PC-9 (cell line): ENCODE data around the gene SYT7. TPM values are rescaled to one million over a fixed set of nuclear protein-coding genes. Genes with fewer than 3 reads are reported as not detected.

Source experiments
- BruUV-seq: library from RNA; stranded (reverse); fragments of 400-500 nt; replicated peaks from 2 replicates; lab custom pipeline; 2021; lab: Mats Ljungman, UMichigan
- CTCF ChIA-PET: fragments of 300-600 bp; sonication (Branson Sonifier 250); formaldehyde crosslinking; loops from one replicate; lab custom pipeline; 2022; ENCODE audit warnings: antibody characterized with exemption; lab: Charles Lee
- POLR2A ChIA-PET: fragments of 300-600 bp; sonication (Branson Sonifier 250); formaldehyde crosslinking; loops from one replicate; lab custom pipeline; 2022; ENCODE audit warnings: antibody characterized with exemption; ENCODE audit not compliant: unreplicated experiment; lab: Charles Lee
- DNase-seq, 2 experiments: peaks; one replicate each; pipeline versions ENCODE4 v3.0.0 to v3.0.0-alpha.2; 2015 to 2022; ENCODE audit warnings: mixed read lengths in 1 of 2
- H2AFZ ChIP-seq: fragments of 200-600 bp; sonication (generic); 2 replicates; pipeline ENCODE4 v1.8.1; 2017; ENCODE audit warnings: antibody characterized with exemption
- H3F3A ChIP-seq: fragments of 200-600 bp; sonication (generic); 2 replicates; pipeline ENCODE4 v1.8.1; 2017; ENCODE audit warnings: antibody characterized with exemption, mild to moderate bottlenecking, low read depth; ENCODE audit not compliant: insufficient read depth
- H3K27ac ChIP-seq: fragments of 200-600 bp; sonication (generic); 2 replicates; pipeline ENCODE4 v1.6.1; 2016; ENCODE audit warnings: mixed run types
- H3K27me3 ChIP-seq: fragments of 200-600 bp; sonication (generic); 2 replicates; pipeline ENCODE4 v1.6.1; 2016; ENCODE audit warnings: low read depth, mixed run types; ENCODE audit not compliant: insufficient read depth
- H3K36me3 ChIP-seq: fragments of 200-600 bp; sonication (generic); 2 replicates; pipeline ENCODE4 v1.6.1; 2016; ENCODE audit warnings: low read depth, mixed run types
- H3K4me1 ChIP-seq: fragments of 200-600 bp; sonication (generic); replicated peaks from 2 replicates; pipeline ENCODE4 v1.6.1; 2016; ENCODE audit warnings: mixed run types; ENCODE audit not compliant: insufficient read depth
- H3K4me2 ChIP-seq: fragments of 200-600 bp; sonication (generic); 2 replicates; pipeline ENCODE4 v1.6.1; 2017; ENCODE audit warnings: mixed run types
- H3K4me3 ChIP-seq: fragments of 200-600 bp; sonication (generic); 2 replicates; pipeline ENCODE4 v1.6.1; 2016; ENCODE audit warnings: mixed run types
- H3K79me2 ChIP-seq: fragments of 200-600 bp; sonication (generic); 2 replicates; pipeline ENCODE4 v1.6.1; 2017; ENCODE audit warnings: low read depth, mixed run types
- H3K9me2 ChIP-seq: fragments of 200-600 bp; sonication (generic); 2 replicates; pipeline ENCODE4 v1.8.1; 2017; ENCODE audit warnings: mild to moderate bottlenecking; ENCODE audit not compliant: insufficient read depth
- H3K9me3 ChIP-seq: fragments of 200-600 bp; sonication (generic); 2 replicates; pipeline ENCODE4 v1.8.1; 2016; ENCODE audit warnings: low read depth; ENCODE audit not compliant: insufficient read depth
- H4K20me1 ChIP-seq: fragments of 200-600 bp; sonication (generic); 2 replicates; pipeline ENCODE4 v1.8.1; 2017; ENCODE audit not compliant: insufficient read depth
- CTCF ChIP-seq: fragments of 200-600 bp; sonication (generic); conservative IDR thresholded peaks from 2 replicates; pipeline ENCODE4 v1.6.1; 2017; ENCODE audit warnings: mixed run types, antibody characterized with exemption, mild to moderate bottlenecking, moderate library complexity
- EZH2 ChIP-seq: fragments of 200-600 bp; sonication (generic); IDR thresholded peaks from 2 replicates; pipeline ENCODE4 v1.8.0; 2017; ENCODE audit warnings: antibody characterized with exemption, low read depth
- intact Hi-C: fragments of 100-400 bp; cut with micrococcal nuclease; formaldehyde crosslinking; loops from one replicate; pipeline ENCODE4 v1.10.0; 2022; ENCODE audit not compliant: unreplicated experiment
- total RNA-seq: library from RNA; stranded (reverse); gene quantifications from 2 replicates; pipeline ENCODE4 v1.2.3, GENCODE V29; 2021

The SYT7 gene
- total RNA-seq, 1 experiment from 2014 or later: 4.0 TPM

GRCh38 chr11:61544466-61544865, 36.4 kb downstream of the SYT7 start:
- POLR2A ChIA-PET: no interaction called here

GRCh38 chr11:61543606-61544306, 37.1 kb downstream of the SYT7 start:
- TF ChIP-seq EZH2 (no peak), CTCF (no peak)

More at GRCh38 chr11:61544466-61544865, 36.4 kb downstream of the SYT7 start:
- Histone ChIP-seq H3K4me2 (no peak overlapping the region), H3K9me2 (no peaks in the 10 kb centered on the region), H3K4me3 (no peak overlapping the region), H3F3A (no peaks in the 10 kb centered on the region; the same call in 1 of the 2 replicates), H2AFZ (no peak overlapping the region), H3K4me1 (peaks cover 25% of the 10 kb centered on the region), H3K79me2 (no peaks in the 10 kb centered on the region), H3K27ac (no peak overlapping the region), H4K20me1 (no peaks in the 10 kb centered on the region), H3K36me3 (no peaks in the 10 kb centered on the region), H3K9me3 (no peaks in the 10 kb centered on the region), H3K27me3 (no peaks in the 10 kb centered on the region)
- no peak for TF ChIP-seq EZH2
- no peak for TF ChIP-seq CTCF
- CTCF ChIA-PET: no interaction called here
- no peak for DNase-seq
- intact Hi-C loops: no loop called here
- BruUV-seq: no TSS peak

GRCh38 chr11:61542705-61543104, 38.2 kb downstream of the SYT7 start:
- no peak for DNase-seq
- no peaks in the 10 kb centered on the region for H3K36me3 ChIP-seq

More at GRCh38 chr11:61543606-61544306, 37.1 kb downstream of the SYT7 start:
- Histone ChIP-seq H3K4me1 (peaks cover 25% of the 10 kb centered on the region), H3F3A (no peaks in the 10 kb centered on the region; the same call in 1 of the 2 replicates), H3K27ac (no peak overlapping the region), H3K79me2 (no peaks in the 10 kb centered on the region), H3K4me3 (no peak overlapping the region), H3K4me2 (peak overlapping the region; percentile 6; the same call in 1 of the 2 replicates), H3K9me2 (no peaks in the 10 kb centered on the region), H3K27me3 (no peaks in the 10 kb centered on the region), H4K20me1 (no peaks in the 10 kb centered on the region), H3K9me3 (no peaks in the 10 kb centered on the region), H2AFZ (no peak overlapping the region), H3K36me3 (no peaks in the 10 kb centered on the region)
- intact Hi-C loops: no loop called here
- ChIA-PET CTCF (interaction anchor here (0.7 kb wide), 1 partner anchor 18 kb away, joined by 3 read pairs; no protein-coding TSS in a partner anchor), POLR2A (no interaction called here)
- BruUV-seq: no TSS peak
- DNase-seq: peak in 1 of 2 experiments; percentile 80

More at GRCh38 chr11:61542705-61543104, 38.2 kb downstream of the SYT7 start:
- H3F3A ChIP-seq: no peaks in the 10 kb centered on the region; the same call in 1 of the 2 replicates
- H3K79me2 ChIP-seq: no peaks in the 10 kb centered on the region
- peaks cover 25% of the 10 kb centered on the region for H3K4me1 ChIP-seq
- POLR2A ChIA-PET: no interaction called here
- H3K4me3 ChIP-seq: no peak overlapping the region
- H3K27me3 ChIP-seq: no peaks in the 10 kb centered on the region
- no peaks in the 10 kb centered on the region for H3K9me2 ChIP-seq
- CTCF ChIA-PET: interaction anchor here (1.1 kb wide), 1 partner anchor 11 kb away, joined by 9 read pairs; no protein-coding TSS in a partner anchor
- no peak overlapping the region for H3K4me2 ChIP-seq
- no peak overlapping the region for H3K27ac ChIP-seq
- H2AFZ ChIP-seq: no peak overlapping the region
- no peaks in the 10 kb centered on the region for H4K20me1 ChIP-seq
- no peaks in the 10 kb centered on the region for H3K9me3 ChIP-seq
- intact Hi-C loops: no loop called here
- TF ChIP-seq EZH2 (no peak), CTCF (no peak)
- BruUV-seq: no TSS peak
